Colon (tissue), 2 donors: ENCODE data around the gene GPATCH4.
"Not testable (repeated sequence)": the region's sequence is repeated elsewhere in the genome, so short reads cannot be mapped to it uniquely, and the experiment has no call there.

ENCODE experiments used
- FAIRE-seq: peaks from 2 replicates; lab custom pipeline; 2012; peaks lifted over from hg19 to GRCh38; lab: Jason Lieb, UNC
- donor health status: control.
- donor health status: control.

GPATCH4 gene

DNA sequence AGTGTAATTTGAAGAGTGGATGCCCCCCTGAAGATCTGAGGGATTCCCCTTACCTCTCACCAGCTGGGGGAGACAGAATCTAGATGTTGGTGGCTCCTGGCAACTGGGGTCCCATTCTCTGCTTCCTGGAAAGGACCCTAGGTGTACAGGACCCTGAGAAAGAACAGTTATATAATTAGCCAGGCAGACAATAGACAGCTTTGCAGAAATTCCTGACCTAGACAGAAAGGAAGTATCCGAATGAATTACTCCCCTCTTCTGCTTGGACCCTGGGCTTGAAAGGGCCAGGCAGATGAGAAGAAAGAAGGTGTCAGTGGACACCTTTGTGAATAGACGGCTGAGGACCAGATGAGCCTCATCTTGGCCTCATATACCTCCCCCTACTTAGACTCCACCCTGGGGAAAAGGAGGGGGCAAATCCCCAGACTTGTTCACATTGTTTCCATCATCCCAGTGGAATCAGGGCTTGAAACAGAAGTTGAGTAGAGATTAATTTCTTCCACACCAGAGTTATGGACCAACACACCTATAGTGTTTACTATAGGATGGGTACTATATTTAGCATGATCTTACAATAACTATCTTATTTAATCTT is 27.1 kb downstream of the GPATCH4 start:
- FAIRE-seq: no peak

GRCh38 chr1:156572663-156573018 is 28.6 kb downstream of the GPATCH4 start:
- no peak for FAIRE-seq

- no peak for FAIRE-seq
Observed at GRCh38 chr1:156571919-156572662, 29.2 kb downstream of the GPATCH4 start, which contains the start of gene IQGAP3. IQGAP3 (minus strand) TSS chr1:156572565; CDS start chr1:156572529, 36 bp downstream.

DNA sequence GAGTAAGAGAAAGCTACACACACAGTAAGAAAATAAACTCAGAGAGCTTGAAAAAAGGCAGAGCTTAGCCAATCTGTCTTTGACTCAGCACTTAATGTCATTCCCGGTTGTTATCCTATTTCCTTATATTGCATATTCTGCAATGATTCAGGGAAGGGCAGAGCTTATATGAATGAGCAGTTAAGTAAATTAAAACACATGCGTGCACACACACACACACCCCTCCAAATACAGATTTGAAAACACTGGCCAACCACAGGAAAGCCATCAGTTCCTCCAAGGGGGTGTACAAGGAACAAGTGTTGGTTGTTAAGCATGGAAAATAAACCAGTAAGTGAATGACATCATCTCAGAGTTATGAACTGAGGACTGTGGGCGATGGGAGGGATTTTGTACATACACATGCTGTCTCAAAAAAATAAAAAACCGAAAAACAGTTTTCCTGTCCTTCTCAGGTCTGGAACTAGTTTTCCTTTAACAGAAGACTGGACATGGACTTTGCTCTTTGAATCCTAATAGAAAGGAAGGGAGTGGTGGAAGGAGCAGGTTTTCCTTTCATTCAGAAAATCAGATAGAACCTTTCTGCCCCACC is 29.9 kb downstream of the GPATCH4 start:
- FAIRE-seq: no peak

GRCh38 chr1:156566436-156566835 is 34.8 kb downstream of the GPATCH4 start:
- no peak for FAIRE-seq

DNA sequence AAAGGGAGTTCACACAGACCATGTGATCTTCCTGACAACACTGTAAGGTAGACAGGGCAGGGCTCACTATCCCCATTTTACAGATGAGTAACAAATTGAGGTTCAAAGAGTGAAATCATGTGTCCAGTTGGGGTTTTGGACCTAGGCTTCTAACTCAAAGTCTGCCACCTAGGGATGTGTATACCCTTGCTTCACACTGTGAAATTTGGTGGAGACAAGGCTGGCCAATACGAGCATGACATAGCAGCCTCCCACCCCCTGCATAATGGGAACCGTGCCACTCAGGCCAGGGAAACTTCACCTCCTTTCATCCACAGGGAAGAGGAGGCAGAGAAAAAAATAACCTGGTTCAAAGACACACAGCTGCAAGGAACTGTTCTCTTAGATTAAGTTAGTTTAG is 35.8 kb downstream of the GPATCH4 start:
- FAIRE-seq: no peak

- FAIRE-seq: no peak
Observed at GRCh38 chr1:156560585-156561163, 40.6 kb downstream of the GPATCH4 start.

- no peak for FAIRE-seq
Observed at GRCh38 chr1:156559797-156560385, 41.4 kb downstream of the GPATCH4 start.

DNA sequence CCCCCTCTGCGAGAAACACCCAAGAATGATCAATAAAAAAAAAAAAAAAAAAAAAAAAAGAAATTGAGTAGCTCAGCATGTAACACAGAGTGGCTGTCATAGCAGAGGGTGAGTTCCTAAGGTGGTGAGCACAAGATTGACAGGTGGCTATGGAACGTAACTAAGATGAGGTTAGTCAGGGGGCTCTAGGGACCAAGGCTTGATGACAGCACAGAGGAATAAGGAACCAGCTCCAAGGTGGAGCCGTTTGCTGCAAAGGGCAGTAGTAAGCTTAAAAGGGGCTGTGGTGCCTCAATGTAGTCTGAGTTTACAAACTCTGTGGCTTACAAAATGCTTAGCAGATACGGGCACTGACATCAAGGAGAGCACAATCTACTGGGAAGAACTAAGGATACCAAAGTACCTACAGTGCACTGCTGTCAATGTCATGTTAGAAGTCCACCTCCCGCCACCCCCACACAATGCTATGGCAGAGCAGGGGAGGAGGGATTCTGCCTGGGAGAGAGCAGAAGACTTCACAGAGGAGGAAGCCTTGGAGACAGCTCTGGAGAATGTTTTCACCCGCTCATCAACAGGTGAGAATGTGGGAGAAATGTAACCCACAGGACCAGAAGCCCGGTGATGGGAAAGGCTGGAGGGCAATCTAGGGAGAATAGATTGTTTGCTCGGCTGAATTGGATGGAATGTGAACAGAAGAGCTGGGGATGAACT is 42.0 kb downstream of the GPATCH4 start:
- FAIRE-seq: no peak

GRCh38 chr1:156556354-156556753 is 44.9 kb downstream of the GPATCH4 start:
- no peak for FAIRE-seq

DNA sequence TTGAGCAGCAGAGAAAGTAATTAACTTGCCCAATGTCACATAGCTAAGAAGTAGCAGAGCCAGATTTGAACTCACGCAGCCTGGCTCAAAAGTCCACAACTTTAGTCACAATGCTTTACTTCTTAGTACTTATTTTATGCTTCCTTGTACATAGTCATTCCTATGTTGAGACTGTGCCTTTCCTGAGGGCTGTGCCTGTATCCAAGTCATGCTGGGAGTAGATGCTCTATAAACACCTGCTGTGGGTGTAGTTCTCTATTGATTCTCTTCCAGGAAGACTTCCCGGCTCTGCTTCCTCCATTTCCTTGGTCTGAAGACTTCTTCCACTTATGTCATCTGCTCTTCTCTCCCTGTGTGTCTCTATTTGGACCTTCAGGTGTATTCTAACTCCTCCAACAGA is 45.6 kb downstream of the GPATCH4 start:
- FAIRE-seq: no peak

DNA sequence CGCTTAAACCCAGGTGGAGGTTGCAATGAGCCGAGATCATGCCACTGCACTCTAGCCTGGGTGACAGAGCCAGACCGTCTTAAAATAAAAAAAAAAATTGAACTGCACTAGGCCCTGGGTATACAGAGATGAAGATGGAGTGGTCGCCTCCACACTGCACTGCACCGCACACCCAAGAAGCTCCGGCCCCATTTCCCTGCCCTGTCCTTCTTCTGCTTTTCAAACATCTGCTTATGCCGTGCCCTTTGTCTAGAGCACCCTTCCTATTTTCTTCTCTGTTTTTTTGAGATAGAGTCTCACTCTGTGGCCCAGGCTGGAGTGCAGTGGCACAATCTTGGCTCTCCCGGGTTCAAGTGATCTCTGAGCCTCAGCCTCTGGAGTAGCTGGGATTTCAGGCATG is 46.3 kb downstream of the GPATCH4 start:
- FAIRE-seq: no peak

DNA sequence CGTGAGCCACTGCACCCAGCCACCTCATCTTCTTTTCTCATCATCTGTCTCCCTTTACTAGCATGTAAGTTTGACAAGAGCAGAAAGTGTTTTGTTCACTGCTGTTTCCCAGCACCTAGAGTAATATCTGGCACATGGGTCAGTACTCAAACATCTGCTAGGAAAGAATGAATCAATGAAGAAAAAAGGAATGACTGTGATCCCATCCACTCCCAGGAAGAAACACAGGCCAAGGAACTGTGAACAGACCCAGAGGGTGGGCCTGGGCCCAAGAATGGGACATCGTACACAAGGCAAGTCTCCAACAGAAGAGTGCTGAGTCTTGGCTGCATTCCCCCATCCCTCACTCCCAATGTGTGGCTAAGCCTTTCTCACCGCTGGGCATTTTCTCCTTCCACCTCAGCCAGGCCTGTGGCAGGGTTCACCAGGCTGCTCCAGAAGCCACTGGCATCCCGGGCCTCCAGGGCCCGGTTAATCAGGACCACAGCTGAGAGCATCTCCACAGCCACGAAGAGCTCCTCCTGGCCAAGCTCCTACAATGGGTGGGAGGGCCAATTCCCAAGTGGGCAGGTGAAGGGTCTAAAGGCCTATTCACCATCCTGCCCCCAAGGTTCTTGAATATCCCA is 47.3 kb downstream of the GPATCH4 start:
- FAIRE-seq: no peak

- FAIRE-seq: not testable (repeated sequence)
Observed at GRCh38 chr1:156552937-156553336, 48.3 kb downstream of the GPATCH4 start.

DNA sequence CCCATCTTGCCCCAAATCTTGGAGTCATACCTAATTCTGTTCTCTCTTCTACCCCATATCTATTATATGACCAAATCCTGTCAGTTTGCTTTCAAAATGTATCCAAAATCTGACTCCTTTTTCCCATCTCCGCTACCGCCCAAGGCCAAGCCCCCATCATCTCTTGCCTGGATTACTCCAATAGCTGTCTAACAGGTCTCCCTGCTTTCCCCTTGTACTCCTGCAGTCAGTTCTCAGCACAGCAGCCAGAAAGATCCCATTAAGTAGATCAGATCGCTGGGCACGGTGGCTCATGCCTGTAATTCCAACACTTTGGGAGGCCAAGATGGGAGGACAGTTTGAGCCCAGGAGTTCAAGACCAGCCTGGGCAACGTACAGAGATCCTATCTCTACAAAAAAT is 48.8 kb downstream of the GPATCH4 start:
- FAIRE-seq: no peak

- FAIRE-seq: no peak
Observed at GRCh38 chr1:156551869-156552268, 49.4 kb downstream of the GPATCH4 start.

DNA sequence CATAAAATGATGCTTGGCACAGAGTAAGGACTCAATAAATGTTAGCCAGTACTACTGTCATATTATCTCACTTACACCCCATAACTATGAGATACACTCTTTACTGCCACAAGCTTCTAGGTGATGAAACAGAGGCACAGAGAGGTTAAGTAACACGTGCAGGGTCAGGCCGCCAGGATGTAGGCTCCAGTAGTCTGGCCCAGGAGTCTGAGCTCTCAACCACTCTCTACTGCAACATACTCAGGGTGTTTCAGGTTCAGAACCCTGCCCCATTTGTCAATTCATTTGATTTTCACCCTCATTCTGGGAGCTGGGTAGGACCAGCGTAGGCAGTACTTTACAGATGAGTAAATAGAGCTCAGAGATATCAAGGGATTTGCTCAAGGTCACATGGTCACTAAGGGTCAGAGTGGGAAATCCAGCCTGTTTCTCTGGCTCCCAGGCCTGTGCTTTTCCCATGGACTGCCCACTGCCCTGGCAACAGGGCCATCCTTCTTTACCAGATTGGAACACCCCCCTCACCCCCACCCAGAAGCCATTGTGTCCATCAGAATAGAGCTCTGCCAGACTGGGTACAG is 50.1 kb downstream of the GPATCH4 start:
- no peak for FAIRE-seq

GRCh38 chr1:156550346-156550745 is 50.9 kb downstream of the GPATCH4 start:
- no peak for FAIRE-seq

- FAIRE-seq: no peak
Observed at GRCh38 chr1:156549831-156550230, 51.4 kb downstream of the GPATCH4 start.

DNA sequence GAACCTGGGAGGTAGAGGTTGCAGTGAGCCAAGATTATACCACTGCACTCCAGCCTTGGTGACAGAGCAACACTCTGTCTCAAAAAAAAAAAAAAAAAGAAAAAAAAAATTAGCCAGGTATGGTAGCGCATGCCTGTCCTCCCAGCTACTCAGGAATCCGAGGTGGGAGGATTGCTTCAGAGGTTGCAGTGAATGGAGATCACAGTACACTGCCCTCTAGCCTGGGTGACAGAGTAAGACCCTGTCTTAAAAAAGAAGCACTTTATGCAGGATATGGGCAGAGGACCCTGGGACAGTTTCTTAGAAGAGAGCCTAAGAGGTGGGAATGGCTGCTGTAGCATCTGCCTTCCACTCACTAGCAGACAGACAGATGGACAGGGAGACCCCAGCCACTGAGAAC is 51.9 kb downstream of the GPATCH4 start:
- no peak for FAIRE-seq

GRCh38 chr1:156547982-156548381 is 53.3 kb downstream of the GPATCH4 start:
- FAIRE-seq: no peak
